Coronary artery (tissue), 2 donors: Measurements from ENCODE around the gene NPEPL1.

Experiments used
- DNase-seq: peaks from one replicate; pipeline ENCODE4 v3.0.0-alpha.2; 2017; ENCODE audit warnings: low spot score
- H3K27ac ChIP-seq, 2 donors: fragments of 200-600 bp; sonication (generic); one replicate each; pipeline ENCODE4 v1.5.1; 2016 to 2019
- H3K4me3 ChIP-seq: fragments of 200-600 bp; sonication (generic); 2 replicates; pipeline ENCODE4 v1.5.1; 2016; ENCODE audit warnings: mild to moderate bottlenecking, moderate library complexity
- TF ChIP-seq, protein P1 (sequence below): fragments of 200-600 bp; sonication (generic); IDR thresholded peaks from one replicate; pipeline ENCODE4 v1.5.1; 2019; ENCODE audit warnings: antibody characterized with exemption

NPEPL1 gene

DNA sequence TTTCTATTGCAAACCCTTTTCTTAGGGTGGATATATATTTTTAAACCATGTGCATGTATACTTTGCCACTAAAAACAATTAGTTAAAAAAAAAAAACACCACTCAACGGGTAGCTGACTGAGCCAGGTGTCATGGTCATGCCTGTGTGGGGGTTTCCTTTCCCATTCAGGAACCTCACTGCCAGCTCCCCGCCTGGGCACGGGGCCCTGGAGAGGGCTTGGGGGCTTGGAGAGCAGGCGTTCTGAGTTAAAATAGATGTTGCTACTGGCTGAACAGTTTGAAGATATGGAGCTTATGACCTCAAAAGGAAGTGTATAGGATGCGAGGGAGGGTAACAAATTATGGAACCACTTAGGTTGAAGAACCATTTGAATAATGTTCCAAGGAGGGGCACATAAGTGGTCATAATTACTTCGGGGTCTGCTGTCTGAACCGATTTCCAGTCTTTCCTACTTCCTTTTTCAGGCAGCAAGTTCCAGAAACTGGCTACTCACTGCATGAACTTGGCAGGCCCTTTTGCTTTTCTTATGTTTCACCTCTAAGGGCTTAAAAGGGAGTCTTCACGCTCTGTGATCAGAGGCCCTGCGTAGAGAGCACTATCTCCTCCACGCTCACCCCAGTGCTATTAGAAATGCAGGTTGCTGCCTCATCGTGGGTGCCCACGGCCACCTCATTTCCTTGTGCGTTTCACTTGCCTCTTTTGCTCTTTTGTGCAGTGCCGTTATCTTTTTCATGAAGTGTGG is 31.6 kb upstream of the NPEPL1 start:
- Histone ChIP-seq H3K27ac (no peak overlapping the region), H3K4me3 (no peak overlapping the region)
- DNase-seq = no peak
- TF ChIP-seq, protein P1, sequence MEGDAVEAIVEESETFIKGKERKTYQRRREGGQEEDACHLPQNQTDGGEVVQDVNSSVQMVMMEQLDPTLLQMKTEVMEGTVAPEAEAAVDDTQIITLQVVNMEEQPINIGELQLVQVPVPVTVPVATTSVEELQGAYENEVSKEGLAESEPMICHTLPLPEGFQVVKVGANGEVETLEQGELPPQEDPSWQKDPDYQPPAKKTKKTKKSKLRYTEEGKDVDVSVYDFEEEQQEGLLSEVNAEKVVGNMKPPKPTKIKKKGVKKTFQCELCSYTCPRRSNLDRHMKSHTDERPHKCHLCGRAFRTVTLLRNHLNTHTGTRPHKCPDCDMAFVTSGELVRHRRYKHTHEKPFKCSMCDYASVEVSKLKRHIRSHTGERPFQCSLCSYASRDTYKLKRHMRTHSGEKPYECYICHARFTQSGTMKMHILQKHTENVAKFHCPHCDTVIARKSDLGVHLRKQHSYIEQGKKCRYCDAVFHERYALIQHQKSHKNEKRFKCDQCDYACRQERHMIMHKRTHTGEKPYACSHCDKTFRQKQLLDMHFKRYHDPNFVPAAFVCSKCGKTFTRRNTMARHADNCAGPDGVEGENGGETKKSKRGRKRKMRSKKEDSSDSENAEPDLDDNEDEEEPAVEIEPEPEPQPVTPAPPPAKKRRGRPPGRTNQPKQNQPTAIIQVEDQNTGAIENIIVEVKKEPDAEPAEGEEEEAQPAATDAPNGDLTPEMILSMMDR = no peak

DNA sequence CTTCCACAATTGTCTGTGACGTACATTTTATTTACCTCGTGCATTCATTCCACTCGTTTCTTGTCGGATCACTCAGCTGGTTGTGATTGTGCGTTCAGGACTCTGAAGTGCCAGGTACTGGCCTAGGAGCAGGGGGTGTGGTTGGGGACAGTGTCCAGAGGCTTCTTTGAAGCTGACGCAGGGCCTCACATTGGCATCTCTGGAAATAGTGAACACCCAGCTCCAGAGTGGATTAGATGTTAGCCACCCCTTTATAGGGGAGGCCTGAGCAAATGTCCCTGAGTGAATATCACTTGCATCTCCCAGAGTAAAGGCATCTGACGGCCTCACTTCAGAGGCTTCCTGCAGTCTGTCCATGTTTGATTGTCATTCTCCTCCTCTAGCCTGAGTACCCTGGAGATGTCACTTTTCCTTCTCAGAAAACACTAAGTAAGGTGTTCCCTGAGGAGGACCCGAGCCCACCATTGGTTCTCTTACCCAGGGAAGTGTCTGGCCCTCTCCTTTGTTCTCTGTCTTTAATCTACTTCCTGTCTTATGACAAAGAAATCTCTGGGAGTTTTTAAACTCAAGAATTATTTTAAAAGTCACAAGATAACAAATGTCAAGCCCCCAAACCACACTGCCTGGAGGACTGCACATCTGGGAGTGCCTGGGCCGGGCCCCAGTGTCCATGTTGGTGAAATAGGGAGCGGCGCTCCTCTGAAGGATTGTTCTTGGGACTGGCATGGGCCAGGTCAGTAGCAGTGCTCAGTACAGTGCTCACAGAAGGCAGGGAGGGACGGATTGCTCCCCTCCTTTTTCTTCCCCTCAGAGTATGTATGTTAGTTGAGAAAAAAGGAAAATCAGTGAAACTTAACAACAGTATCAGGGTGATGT is 30.8 kb upstream of the NPEPL1 start:
- DNase-seq = no peak
- no peak overlapping the region for H3K4me3 ChIP-seq
- no peak overlapping the region for H3K27ac ChIP-seq
- TF ChIP-seq, protein P1 = no peak

DNA sequence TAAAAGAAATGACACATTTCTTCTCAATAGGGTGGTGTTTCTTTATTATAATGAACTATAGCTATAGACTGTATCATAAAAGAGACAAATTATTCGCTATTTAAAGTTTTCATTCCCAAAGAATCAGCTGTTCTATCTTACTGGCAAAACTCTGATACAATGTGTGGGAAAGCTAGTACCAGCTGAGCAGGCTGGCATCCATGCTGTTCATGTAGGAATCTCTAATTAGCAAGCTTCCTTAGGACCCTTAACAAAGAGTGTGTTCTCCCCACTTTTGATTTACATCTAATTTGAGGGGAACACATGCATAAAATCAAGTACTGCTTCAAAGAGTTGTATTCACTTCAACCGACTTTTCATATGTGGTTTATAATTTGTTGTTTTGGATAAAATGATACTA is 28.3 kb upstream of the NPEPL1 start:
- no peak for DNase-seq
- TF ChIP-seq, protein P1 = no peak

DNA sequence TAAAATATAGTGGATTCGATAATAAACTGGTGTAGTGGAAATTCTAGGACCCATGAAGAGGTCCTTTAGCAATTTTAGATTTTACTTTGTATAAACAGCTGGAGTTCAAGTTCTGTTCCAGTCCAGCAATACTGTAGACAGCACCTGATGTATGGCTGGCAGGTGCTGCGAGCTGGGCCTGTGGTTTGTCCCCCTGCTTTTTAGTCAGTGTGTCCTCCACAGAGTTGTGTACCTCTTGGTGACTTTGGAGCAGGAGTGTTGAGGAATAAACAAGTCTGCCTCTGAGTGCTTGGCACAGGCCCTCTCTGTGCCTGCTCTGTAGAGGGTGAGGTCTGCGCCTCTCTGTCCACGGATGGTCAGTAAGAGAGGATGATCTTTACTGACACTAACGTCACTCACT is 27.7 kb upstream of the NPEPL1 start:
- H3K4me3 ChIP-seq = no peak overlapping the region
- TF ChIP-seq, protein P1 = no peak
- no peak overlapping the region for H3K27ac ChIP-seq
- DNase-seq = no peak

More for the DNA sequence above, 28.3 kb upstream of the NPEPL1 start:
- H3K4me3 ChIP-seq = no peak overlapping the region
- no peak overlapping the region for H3K27ac ChIP-seq

DNA sequence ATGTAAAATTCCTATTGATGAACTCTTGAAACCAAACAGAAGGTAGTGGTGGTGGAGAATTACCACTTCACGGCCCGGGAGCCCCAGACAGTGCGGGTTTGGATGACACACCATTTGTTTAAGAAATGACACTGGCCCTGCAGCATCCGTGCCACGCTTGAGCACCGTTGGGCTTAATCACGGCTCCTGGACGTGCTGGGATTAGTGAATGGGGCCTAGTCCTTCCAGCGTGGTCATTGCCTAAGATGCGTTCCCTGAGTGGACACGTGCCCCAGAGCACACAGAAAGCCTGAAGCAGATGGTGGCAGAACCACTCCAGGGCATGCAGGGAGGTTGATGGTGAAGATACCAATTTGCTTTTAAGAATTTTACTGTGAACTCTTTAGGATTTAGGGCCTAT is 27.0 kb upstream of the NPEPL1 start:
- TF ChIP-seq, protein P1 = no peak
- H3K27ac ChIP-seq = no peak overlapping the region
- H3K4me3 ChIP-seq = no peak overlapping the region
- no peak for DNase-seq

DNA sequence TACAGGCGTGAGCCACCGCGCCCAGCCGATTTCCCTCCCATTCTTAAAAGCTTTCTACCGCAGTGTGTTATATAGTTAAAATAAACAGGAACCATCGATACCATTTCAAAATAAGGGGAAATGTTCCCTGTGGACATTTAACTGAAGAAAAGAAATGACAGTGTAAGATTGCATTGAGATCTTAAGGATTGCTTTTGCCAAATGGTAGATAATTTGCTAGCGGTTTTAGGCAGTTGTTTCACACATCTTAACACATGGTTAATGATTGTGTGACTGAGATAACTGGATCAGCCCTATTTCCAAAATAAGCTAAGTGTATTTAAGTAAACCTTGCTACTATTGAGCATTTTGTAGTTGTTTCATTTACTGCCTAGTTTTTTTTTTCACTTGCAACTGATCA is 25.9 kb upstream of the NPEPL1 start:
- Histone ChIP-seq H3K4me3 (no peak overlapping the region), H3K27ac (no peak overlapping the region)
- no peak for DNase-seq
- TF ChIP-seq, protein P1 = no peak
